C4-2B (cell line): ENCODE measurements around the gene WDR82.

Source experiments
- H3K27ac ChIP-seq: fragments of 450-650 bp; 2 replicates; pipeline ENCODE4 v1.5.1; 2017
- ZFX ChIP-seq: fragments of 450-650 bp; IDR thresholded peaks from 2 replicates; pipeline ENCODE4 v1.6.1; 2017
- TF ChIP-seq, protein P1 (sequence below): fragments of 450-650 bp; conservative IDR thresholded peaks from 2 replicates; pipeline ENCODE4 v1.5.1; 2017; ENCODE audit warnings: mild to moderate bottlenecking

The WDR82 gene

DNA sequence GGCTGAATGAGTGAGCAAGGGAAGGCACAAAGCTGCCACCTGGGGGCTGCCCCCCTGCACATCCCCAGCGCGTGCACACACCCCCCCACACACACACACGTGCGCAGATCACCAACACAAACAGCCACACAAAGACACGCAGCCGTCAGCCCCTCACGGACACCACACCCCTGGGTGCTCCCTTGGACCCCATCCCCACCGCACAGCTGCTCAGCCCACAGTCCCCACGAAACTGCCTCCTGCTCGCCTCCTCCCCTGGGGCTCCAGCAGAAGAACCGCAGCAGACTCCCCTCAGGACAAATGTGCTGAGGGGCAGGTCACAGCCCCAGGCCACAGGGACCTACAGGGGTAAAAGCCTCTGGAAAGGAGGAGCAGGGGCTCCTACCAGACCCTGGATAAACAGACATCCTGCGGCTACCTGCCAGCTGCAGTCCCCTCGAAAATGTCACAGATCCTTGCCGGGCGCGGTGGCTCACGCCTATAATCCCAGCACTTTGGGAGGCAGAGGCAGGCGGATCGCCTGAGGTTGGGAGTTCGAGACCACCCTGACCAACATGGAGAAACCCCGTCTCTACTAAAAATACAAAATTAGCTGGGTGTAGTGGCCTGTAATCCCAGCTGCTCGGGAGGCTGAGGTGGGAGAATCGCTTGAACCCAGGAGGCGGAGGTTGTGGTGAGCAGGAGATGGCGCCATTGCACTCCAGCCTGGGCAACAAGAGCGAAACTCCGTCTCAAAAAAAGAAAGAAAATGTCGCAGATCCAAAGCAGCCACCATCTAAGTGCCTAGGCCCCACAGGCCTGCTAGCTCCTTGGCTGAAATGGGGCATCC lies 46.0 kb downstream of the WDR82 start:
- H3K27ac ChIP-seq = no peak overlapping the region
- no peak for TF ChIP-seq ZFX
- TF ChIP-seq, protein P1, sequence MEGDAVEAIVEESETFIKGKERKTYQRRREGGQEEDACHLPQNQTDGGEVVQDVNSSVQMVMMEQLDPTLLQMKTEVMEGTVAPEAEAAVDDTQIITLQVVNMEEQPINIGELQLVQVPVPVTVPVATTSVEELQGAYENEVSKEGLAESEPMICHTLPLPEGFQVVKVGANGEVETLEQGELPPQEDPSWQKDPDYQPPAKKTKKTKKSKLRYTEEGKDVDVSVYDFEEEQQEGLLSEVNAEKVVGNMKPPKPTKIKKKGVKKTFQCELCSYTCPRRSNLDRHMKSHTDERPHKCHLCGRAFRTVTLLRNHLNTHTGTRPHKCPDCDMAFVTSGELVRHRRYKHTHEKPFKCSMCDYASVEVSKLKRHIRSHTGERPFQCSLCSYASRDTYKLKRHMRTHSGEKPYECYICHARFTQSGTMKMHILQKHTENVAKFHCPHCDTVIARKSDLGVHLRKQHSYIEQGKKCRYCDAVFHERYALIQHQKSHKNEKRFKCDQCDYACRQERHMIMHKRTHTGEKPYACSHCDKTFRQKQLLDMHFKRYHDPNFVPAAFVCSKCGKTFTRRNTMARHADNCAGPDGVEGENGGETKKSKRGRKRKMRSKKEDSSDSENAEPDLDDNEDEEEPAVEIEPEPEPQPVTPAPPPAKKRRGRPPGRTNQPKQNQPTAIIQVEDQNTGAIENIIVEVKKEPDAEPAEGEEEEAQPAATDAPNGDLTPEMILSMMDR = peak; percentile 18; the same call in 1 of the 2 replicates

DNA sequence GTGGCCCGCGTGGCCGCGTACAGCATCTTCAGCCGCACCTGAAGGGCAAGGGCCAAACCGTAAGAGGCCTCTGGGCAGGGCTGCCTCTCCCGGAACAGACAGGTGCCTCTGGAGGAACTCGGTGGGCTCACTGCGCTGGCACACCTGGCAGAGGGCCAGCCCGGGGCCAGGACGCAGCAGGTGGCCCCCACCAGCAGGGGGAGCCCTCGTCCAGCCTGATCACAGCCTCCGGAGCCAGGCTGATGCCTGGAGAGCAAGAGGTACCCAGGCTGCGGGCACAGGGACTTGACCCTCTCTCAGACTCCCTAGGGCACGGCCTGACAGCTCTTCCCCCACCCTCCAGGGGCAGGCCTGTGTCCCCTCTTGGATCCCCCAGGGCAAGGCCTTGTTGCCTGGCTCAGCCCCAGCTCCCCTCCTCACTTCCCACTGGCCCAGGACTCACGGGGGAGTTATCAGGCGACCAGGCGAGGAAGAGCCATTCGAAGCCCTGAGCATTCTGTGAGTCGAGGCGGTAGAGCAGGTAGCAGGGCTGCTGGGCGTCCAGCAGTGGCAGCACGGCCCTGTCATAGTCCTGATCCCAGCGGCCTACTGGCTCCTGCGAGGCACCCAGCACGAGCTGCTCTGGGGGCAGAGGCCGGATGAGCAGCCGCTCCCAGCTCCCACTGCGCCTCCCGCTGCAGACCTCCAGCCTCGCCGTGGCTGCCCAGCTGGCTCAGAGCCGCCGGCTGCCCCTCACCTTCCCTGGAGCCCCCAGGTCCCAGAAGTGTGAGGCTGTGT lies 46.8 kb downstream of the WDR82 start:
- no peak overlapping the region for H3K27ac ChIP-seq
- TF ChIP-seq, protein P1 = peak; percentile 91
- no peak for TF ChIP-seq ZFX

DNA sequence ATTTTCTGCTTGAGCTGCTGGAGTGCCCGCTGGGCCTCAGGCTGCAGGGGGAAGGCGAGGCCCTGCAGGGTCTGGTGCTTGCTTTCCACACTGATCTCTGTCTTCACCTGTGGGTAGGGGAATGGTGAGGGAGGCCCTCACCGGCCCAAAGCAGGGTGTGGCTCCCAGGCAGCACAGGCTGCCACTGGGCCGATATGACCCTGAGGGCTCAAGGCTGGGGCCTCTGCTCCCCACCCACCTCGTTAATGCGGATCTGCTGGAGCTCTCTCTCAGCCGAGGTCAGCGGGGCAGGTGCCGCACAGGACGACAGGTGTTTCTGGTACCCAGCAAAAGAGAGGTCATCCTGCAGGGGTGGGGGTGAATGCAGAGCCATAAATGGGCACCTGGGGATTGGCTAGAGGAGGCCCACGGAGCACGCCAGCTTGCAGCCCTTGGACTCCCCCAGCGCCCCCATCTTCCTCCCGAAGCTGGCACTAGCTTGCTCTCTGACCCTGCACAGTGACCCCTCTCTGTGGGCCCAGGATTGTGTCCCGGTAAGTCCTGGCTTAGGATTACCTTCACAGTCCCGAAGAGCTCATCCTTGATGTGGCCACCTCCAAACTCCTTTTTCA lies 47.5 kb downstream of the WDR82 start:
- H3K27ac ChIP-seq = no peak overlapping the region
- TF ChIP-seq, protein P1 = no peak
- no peak for TF ChIP-seq ZFX

DNA sequence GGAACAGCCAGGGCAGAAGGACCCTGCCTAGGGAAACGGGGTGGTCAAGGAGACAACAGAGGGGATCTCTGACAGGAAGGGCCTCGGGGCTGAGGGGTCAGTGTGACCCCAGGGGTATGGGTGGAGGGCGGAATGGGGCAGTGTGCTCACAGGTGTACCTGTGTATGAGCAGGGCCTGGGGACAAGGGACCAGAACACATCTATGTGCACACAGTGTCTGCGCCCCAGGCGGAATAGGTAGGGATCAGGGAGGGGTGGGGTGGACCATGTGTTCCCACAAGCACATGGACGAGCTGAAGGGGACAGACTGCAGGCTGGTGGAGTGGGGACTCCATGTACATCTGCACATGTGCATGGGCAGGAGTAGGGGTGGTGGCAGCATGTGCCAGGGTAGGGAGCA lies 48.0 kb downstream of the WDR82 start:
- TF ChIP-seq, protein P1 = no peak
- TF ChIP-seq ZFX = no peak
- no peak overlapping the region for H3K27ac ChIP-seq

DNA sequence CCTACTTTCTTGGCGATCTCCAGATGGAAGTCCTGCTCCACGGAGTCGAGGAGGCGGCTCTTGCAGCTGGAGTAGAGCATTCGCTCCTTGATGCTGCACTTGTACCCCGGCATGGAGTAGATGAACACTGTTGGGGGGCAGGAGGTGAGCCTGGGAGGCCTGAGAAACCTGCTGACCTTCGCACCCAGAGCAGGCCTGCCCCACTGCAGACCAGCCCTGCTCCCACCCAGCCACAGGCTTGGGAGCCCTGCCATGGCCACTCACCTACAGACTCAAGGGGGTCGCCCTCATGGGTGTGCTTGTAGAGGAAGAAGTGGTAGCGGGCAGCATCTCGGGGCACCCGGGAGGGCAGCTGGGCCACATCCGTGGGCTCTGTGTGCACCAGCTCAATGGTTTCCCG lies 48.8 kb downstream of the WDR82 start:
- TF ChIP-seq, protein P1 = no peak
- no peak for TF ChIP-seq ZFX
- no peak overlapping the region for H3K27ac ChIP-seq

DNA sequence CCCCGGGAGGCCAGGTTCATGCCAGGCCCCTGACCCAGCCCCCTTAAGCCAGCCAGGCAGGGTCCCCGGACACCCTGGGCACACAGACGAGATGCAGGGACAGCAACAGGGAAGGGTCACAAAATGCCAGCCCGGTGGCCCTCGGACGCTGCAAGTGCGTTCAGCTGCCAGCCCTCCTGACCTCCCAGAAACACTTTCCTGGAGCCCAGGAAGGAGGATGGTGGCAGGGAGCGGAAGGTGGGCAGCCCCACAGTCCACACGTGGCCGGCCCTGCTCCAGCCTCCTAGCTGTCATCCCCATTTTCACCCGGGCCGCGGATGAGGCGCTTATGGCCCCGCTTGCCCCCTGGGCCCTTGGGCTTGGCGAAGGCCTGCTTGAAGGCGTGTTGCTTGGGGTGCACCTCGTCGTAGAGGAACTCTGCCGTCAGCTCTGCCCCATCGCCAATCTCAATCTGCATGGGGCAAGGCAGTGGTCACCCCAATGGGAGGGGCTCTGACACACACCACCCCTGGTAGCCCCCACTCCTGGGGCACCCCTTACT lies 49.6 kb downstream of the WDR82 start:
- TF ChIP-seq, protein P1 = no peak
- no peak overlapping the region for H3K27ac ChIP-seq
